Nucleus accumbens (tissue), 56 donors: ENCODE measurements around the gene SUSD1.
A peak's percentile ranks its signal among the peaks of the same experiment; 100 is the strongest.
"Not testable (repeated sequence)": the region's sequence is repeated elsewhere in the genome, so short reads cannot be mapped to it uniquely, and the experiment has no call there.

ENCODE experiments used
- DNase-seq, 56 donors: peaks; one replicate each; lab custom pipeline; 2025; lab: John Stamatoyannopoulos, UW

SUSD1 gene

DNA sequence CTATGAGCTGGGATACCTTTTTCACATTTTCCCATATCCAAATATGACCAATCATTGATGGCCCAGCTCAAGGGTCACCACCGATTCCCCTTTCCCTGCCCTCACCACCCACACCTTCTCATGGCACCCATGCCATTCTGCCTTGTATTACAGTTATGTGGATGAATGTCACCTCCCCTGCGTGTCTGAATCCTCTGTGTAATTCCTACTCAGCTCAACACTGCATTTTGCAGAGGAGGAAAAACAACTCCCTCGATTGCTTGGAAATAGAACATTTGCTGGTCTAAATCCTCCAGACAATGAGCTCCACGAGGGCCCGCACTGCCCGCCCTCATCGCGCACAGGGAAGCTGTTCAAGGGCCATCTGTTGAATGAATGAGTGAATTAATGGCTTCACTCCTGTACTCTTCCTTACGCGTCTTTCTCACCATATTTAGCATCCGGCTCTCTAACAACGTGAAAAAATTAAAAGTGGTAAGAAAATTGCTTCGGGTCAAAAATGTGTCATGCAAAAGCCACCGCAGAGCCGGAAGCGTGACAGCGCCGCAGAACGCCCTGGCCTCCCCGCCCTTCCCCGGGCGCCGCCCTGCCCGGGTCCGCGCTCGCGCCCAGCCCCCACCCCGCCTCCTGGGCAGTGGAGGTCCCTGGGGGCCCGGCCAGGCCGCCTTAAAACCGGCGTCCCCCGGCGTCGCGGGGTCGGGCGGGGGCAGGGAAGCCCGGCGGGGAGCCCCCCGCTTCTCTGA is 704 bp downstream of the SUSD1 start:
- DNase-seq: peak in 10 of 56 donors; percentile 4 to 49 (median 14)

DNA sequence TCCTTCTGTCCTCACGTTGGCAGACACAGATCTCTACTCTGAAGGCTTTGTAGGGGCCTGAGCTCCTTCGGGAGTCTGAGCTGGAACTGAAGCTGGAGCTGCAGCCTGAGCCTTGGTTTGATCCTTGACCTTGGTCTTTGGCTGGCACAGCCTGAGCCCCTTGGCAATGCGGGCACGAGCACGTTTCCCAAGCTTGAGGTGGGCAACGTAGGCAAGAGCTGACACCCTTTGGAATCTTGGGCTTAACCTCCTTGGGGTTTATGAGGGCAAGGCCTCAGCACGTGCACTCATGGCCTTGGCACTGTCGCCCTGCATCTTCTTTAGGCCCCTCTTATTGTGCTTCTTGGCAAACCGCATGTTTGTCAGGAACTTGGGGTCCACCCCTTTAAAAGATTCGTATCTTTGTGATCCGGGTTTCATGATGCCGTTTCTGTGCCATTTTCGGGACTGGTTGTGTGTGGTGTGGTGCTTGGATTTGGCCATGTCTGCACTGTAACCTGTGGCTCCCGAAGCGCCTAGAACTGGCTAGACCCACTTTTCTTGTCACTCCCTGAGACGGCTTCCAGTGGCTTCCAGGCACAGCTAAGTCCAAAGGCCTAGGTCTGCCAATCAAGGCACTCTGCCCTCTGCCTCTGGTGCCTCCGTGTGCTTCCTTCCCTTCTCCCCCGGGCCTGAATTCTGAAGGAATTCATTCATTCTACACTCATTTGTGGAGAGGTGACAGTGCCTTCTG is 1.4 kb downstream of the SUSD1 start:
- no peak for DNase-seq

- no peak for DNase-seq
Observed at GRCh38 chr9:112170968-112171367, 4.1 kb downstream of the SUSD1 start.

DNA sequence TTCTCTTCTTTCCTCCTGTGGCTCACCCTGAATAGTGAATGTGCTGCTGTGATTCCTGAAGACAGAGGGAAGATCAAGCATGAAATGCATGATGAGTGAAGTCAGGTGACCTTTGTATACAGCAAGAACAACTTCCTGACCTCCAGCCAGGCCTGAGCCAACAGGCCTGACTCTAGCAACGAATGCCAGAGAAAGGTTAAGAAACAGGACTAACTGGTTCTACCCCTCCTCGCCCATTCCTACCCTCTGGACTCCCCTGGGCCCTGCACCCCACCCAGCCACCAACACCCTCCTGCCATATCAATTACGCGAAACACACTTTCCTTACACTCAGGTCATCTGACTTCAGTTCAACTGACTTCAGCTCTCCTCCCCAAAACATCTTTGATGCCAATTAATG is 4.9 kb downstream of the SUSD1 start:
- no peak for DNase-seq

DNA sequence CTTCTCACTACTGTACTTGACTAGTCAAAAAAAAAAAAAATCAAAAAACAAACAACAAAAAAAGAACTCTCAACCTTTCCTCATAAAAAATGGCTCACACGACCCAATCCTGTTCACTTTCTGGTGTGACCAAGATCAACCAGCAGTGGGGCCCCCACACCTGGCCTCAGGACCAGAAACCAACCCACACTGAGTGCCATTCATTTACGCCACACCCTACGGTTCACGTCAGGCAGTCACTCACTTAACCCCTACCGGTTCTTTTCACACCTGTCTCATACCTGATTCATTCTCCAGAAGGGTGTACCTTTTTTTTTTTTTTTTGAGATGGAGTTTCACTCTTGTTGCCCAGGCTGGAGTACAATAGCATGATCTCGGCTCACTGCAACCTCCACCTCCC is 5.7 kb downstream of the SUSD1 start:
- no peak for DNase-seq

DNA sequence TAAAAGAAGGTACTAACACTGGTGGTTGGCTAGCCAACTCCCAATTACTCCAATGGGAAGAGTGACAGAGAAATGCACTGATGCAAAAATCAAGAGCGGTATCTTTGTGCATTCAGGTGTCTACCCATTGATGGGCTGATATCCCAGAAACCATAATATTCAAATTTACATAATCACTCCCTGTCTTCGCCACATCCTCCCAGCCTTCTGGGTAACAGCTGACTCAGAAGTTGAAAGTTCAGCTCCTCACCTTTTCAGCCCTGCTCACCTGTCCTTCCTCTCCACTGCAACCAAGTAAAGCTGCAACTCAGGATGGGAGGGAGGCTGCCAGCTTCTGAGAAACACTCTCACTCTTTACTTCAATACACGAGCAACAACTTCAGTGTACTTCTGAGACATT is 6.9 kb downstream of the SUSD1 start:
- no peak for DNase-seq

GRCh38 chr9:112166176-112167140 is 8.6 kb downstream of the SUSD1 start:
- no peak for DNase-seq

DNA sequence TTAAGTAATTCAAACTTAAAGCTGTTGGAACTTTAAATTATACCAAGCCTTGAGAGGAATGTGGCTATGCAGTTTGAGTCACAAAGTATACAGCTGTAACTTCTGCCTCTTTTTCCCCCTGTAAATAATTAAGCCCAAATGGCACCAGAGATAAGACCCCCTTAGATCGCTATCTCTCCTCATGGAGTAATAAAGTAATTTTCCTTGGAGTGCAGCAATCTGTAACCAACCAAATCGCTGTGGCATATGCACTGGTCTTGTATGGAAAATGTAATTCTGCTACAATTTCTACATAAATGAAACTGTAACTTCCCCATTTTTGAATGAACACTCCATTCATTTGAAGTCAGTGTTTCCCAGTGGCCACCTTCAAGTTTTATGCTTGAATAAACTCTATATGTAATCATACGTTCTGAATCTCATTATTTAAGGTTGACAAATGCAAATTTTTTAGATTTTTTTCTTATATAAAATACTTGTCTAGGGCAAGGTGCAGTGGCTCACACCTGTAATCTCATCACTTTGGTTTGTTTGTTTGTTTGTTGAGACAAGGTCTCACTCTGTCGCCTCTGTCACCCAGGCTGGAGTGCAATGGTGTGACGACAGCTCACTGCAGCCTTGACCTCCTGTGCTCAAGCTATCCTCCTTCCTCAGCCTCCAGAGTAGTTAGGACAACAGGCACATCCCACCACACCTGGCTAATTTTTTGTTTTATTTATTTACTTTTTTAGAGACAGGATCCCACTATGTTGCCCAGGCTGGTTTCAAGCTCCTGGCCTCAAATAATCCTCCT is 12.3 kb downstream of the SUSD1 start:
- no peak for DNase-seq

DNA sequence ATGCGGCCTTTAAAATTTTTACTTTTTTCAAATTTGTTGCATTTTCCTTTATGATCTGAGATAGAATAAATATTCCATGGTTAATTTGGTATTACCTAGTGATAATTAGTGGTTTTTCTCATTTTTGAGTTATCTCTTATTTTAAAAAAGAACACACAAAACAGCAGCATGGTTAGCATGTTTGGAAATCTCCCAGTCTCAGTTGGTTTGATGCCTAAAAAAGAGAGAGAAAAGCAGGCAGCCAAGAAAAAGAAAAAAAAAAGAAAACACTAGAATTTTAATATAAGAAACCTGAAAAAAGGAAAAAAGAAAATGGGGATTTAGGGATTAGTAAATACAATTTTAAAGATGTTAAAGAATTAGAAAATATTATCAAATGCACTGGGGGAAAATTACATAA is 15.3 kb downstream of the SUSD1 start:
- DNase-seq: no peak

DNA sequence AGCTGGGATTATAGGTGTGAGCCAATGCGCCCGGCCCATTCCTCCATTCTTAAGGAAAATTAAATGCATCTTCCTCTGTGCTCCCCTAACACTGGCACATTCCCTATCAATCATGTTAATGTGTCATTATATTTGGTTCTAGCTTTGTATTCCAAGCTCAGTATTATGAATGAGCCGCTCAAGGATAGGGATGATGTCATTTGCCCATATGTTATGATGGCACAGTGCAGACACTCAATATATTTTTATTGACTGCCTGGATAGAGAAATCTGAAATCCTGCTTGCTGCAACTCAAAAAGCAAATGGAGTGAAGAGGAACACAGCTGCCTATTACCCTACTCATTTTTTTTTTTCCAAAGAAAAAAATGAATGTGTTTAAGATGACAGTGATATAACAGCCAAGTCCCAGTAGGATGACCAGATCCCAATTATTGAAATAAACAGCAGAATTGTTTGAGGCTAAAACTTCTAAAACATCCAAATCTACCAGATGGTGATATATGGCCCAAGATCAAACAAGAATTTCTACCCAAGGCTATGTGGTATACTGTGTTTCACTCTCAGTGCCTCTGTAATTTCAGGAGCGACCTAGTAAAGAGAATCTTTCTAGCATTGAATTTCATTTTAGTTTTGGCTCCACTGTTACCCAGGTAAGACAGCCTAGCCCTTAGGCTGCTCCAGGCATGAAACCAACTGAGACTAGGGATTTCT is 16.3 kb downstream of the SUSD1 start:
- no peak for DNase-seq

DNA sequence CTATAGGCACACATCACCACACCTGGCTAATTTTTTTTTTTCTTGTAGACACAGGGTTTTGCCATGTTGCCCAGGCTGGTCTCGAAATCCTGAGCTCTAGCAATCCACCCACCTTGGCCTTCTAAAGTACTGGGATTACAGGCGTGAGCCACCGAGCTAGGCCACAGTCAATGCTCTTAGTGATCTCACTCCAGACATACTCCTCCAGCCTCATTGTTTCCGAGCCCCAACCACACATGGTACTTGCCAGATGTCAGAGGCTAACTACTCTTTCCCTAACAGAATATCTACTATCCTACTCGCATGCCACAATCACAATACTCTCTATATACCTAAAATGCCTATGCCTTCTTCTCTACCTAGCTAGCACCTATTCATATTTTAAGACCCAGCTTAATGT is 17.1 kb downstream of the SUSD1 start:
- no peak for DNase-seq

DNA sequence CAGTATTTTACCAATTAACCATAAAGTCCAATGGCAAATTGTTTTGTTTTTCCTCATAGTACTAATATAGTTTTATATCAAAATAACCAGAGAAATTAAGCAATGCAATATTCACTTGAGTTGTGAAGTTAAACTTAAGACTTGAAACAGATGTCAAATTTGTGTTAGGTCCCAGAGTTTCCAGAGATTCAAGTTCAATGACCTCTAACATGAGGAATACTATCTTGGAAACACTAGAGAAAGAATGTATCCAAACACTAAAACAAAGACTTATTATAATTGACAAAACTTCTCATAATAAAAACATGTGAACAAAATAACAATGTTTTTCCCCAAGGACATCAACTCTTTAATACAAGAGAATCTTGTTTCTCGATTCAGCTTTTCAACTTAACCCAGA is 18.0 kb downstream of the SUSD1 start:
- DNase-seq: no peak

DNA sequence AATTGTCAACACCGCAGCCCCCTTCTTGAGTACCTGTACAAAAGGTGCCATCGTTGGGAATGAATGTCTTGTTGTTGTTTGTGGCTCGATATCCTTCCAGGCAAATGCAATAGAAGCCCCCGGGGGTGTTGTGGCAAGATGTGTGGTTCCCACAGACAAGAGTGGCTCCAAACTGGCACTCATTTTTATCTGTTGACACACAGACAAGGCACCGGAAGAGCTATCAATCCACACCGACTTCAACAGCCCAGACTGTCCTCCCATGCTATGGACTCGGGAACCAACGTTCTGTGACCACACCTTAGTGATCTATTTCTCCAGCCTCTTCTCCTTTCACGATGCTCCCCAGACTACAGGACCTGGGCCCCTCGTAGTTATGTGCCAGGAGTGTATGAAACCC is 25.9 kb downstream of the SUSD1 start:
- DNase-seq: no peak

GRCh38 chr9:112145886-112146285 is 29.2 kb downstream of the SUSD1 start:
- DNase-seq: no peak

DNA sequence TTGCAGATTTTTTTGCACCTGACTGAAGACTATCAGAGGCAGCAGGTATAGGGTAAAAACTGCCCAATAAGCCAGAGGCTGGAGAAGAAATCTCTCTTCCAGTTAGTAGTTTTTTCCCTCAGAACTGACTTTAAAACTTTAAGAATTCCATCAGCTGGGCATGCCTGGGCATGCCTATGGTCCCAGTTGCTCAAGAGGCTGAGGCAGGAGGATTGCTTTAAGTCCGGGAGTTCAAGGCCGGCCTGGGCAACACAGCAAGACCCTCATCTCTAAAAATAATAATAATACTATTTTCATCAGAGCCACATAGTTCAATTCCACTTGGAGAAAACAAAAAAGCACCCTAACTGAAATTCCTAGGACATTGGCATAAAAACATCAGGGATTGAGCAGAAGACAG is 30.3 kb downstream of the SUSD1 start:
- no peak for DNase-seq

- DNase-seq: no peak
Observed at GRCh38 chr9:112142420-112142819, 32.7 kb downstream of the SUSD1 start.

DNA sequence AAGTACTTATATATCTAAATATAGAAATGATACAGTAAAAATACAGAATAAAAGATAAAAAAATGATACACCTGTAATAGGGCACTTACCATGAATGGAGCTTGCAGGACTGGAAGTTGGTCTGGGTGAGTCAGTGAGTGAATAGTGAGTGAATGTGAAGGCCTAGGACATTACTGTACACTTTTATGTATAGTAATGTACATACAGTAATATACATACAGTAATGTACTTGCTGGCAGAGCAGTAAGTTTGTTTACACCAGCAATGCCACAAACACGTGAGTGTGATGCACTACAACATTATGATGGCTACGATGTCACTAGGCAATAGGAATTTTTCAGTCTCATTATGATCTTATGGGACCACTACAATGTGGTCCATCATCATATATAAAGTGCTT is 34.2 kb downstream of the SUSD1 start:
- DNase-seq: no peak

DNA sequence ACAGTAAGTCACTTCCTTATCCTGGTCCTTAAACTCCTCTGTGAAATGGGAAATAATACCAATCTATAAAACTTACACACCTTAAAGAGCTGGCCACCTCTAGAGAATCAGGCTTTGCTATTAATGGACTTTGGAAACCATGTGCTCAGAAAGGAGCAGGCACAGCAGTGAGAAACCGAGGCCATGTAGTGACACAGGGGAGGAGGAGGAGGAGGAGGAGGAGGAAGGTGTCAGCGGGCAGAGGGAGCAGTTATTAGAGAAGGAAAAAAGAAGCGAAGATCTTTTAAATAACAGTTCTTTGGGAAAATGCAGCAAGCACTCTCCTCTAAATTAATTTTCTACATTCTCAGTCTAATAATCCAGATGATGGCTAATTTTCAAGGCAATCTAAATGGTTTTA is 38.0 kb downstream of the SUSD1 start:
- peak in 2 of 56 donors; percentile 3 to 17 for DNase-seq

DNA sequence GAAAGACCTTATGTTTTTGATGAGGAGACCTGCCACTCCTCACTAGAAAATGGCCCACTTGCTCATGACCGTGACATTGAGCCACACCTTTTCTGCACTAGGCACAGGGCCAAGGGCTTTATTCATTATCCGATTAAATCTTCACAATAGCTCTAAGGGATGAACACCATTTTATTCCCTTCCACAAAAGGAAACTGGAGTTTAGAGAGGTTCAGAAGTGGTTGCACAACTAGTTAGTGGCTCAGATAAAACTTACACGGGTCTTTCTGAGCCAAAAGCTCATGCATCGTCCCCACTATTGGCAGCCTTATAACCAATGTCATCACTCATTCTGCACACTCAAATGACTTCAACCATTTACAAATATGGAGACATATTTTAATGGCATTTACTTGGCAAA is 39.4 kb downstream of the SUSD1 start:
- DNase-seq: no peak

GRCh38 chr9:112133806-112134205 is 41.3 kb downstream of the SUSD1 start:
- DNase-seq: not testable (repeated sequence)
